Measurements from ENCODE around the gene CALML3.
A peak's percentile ranks its signal among the peaks of the same experiment; 100 is the strongest.

The CALML3 gene

GRCh38 chr10:5567477-5567876 lies 42.7 kb downstream of the CALML3 start:
- DNase-seq (ENCODE audit: low read depth) = no peak

DNA sequence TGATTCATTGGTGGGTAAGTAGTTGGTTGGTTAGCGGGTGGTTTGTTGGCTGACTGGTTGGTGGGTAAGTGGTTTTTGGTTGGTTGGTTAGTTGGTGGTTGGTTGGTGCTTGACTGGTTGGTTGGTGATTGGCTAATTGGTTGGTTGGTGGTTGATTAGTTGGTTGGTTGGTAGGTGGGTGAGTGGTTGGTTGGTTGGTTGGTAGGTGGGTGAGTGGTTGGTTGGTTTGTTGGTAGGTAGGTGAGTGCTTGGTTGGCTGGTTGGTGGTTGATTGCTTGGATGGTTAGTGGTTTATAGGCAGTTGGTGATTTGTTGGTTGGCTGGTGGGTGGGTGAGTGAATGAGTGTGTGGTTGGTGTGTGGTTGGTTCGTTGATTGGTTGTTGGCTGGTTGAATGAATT lies 44.2 kb downstream of the CALML3 start:
- no peak for DNase-seq (ENCODE audit: low read depth)

DNA sequence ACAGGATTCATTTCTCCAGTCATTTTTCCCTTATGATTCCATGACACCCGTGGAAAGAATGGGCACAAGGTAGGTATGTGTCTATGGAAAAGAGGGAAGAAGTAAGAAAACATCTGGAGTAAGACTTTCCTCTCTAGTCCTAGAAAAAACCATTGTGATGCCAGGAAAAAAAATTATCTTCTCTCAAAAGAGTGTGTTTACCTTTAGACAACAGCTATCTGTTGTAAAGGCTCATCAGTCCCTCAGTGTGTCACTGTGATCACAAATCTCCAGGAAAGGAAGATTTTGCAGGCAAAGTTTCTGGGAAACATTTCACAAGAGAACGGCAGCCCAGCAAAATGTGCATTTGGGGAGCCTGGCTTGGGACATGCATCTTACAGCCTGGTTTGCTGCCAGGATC lies 44.8 kb downstream of the CALML3 start:
- DNase-seq (ENCODE audit: low read depth) = no peak

DNA sequence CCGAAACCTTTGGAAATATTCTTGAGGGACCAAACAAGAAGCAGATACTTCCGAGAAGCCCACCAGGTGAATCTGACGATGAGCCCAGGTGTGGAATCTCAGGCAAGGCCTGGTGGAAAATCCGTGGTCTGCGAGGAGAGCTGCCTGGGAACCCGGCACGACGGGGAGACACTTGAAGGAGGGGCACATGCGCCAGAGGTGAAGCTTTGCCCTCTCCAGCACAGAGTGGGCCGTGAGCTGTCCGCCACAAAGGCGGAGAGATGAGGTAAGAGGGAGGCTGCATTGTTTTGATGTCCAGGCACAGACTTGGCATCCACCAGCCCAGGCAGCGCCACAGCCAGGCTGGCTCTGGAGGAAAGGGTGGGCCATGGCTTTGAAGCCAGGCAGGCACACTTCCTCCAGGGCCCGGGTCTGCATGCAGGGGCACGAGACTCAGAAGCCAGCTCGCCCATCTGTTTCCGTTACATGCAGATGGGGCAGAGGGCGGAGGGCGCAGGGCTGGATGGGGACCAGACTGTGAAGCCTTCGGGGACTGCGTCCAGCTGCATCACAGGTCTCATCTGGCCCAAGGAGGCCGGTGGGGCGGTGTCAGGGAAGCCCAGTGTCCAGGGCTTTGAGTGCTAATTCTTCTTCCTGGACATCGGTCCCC lies 45.4 kb downstream of the CALML3 start:
- no peak for DNase-seq (ENCODE audit: low read depth)

DNA sequence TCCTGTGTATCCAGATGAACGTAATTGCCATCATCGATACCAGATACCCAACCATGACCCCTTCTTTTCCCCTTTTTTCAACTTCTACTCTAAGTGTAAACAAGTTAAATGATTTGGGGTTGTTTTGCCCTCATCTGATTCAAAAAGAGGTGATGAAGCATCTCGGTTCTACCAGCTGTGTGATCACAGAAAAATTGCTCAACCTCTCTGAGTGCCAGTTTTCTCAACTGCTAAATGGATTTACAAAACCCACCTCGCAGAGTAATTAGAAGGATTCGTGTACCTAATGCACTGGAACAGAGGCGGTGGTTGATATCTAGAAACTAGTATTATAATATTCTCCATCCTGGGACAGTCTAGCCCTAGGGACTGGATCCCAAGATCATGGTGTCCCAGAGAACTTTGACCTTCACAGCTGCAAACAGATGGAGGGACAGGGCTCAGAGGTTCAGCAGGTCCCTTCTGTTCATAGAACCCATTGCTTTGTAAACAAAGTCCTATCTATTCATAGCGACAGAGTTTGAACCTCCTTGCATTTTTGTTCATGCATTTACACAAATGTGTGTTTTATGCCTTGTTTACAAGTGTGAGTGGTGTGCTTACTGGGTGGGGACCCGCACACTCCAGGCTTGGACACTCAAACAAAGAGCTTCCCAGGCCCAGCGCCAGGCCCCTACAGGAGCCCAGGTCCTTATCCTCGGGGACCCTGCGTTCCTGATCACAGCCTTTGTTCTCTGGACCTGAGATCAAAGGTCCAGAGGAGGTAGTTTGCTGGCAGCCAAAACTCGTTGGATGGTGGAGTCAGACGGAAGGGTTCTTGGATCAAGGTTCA lies 46.4 kb downstream of the CALML3 start:
- DNase-seq (ENCODE audit: low read depth) = no peak

DNA sequence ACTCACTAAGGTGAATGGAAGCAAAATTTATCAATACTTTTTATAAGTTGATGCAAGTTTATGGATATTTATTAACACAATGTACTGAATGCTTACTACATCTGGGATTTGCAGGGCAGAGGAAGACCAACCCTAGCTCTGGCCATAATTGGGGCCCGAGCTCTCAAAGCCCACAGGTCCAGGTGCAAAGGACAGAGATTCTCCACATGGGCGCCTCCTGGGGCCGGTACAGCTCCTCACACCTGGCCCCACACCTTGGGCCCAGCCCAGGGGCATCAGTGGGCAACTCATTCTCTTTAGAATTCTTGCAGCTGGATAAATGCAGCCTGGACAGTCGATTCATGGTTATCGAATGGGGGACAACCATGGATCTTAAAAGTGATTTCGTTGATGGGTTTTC lies 47.1 kb downstream of the CALML3 start:
- no peak for DNase-seq (ENCODE audit: low read depth)

- DNase-seq (ENCODE audit: low read depth) = no peak
These were observed 48.7 kb downstream of the CALML3 start for GRCh38 chr10:5573319-5573950.

DNA sequence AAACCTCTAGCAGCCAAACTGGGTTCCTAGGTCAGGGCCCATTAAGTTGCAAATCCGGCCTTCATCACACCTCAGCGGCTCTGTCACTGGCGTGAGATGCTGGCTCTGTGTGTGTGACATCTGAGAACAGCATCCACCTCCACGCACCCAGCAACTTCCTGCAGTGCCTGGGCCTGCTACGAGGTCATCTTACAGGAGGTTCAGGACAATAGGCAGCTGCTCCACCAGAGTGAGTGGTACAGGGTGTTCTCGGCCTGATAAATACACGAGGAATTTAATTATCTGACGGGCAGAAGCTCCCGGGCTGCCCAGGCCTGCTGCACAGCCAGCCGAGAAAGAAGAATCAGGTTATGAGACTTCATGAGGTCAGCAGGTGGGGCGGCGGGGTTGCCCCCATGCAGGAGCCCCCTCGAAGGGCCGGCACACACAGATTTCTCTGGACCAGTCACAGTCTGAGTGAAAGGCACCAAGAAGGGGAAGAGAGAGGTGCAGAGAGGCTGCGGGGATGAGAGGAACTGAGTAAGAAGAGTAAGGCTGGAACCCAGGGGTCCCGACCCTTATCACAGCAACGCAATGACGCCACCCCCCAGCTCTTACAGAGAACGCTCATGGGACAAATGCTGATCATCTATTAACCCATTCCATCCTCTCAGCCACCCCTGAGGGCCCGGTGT lies 49.3 kb downstream of the CALML3 start:
- DNase-seq (ENCODE audit: low read depth) = no peak

DNA sequence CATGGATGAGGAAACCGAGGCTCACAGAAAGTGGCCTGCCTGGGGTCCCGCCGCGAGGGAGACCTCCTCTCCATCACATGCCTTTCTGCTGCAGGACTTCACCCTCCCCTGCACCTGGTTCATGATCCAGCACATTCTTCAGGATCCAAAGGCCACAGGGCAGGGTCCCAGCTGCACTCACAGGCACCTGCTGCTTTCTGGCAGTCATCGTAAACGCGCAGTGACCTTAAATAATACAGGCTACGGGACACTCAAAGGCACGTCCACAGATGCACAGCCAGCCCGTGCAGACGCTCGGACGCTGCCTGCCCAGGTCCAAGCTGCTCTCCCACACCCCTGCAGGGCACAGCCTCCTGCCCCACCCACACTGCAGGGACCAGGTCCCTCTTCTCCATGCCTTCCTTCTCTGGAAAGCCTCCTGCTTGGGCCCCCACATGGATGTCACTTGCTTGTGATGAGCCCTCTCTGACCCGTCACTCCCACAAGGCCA lies 49.9 kb downstream of the CALML3 start:
- DNase-seq (ENCODE audit: low read depth) = no peak

- no peak for DNase-seq (ENCODE audit: low read depth)
These were observed 50.4 kb downstream of the CALML3 start for GRCh38 chr10:5575144-5575481.

DNA sequence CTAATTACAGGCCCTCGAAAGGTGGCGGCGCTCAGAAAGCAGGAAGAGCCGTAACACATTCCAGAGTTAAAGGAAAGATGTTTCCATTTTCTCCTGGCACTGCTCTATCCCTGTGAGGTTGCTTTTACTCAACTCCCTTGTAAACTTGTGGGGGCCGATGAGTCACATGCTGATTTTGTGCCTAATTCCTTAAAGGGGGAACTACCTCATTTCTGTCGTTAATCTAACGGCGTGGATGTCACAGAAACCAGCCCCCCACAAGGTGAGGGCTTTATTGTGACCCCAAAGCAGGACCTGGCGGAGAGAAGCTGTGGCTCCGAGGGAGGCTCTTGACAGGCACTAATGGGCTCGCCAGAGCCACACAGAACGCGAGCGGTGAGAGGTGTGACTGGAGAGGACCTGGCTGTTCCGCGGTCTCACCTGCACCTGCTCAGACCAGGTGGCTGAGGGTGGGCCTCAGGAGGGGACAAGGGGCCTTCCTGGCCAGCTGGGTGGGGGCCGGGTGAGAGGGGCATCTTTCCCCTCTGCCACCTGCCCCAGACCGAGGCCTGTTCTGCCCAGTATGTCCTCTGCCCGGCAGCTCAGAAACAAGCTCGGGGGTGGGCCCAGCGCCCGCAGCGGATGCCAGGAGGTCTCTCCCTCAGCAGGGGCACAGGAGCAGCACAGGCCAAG lies 50.9 kb downstream of the CALML3 start:
- peak; percentile 53 for DNase-seq (ENCODE audit: low read depth)

DNA sequence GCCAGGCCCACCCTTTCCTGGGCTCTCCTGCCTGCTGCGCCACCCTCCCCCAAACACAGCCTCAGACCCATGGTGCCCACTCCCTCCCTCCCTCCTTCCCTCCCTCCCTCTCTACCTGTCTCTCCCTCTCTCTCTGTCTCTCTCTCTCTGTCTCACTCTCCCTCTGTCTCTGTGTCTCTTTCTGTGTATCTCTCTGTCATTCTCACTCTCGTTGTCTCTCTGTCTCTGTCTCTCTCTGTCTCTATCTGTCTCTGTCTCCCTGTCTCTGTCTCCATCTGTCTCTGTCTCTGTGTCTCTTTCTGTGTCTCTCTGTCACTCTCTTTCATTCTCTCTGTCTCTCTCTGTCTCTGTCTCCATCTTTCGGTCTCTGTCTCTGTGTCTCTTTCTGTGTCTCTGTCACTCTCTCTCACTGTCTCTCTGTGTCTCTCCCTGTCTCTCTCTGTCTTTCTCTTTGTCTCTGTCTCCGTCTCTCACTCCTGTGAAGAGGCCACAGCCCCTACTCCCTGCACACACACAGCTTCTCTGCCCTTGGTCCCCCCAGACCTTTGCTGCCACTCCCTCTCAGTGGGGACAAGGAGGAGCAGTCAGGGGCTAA lies 51.5 kb downstream of the CALML3 start:
- no peak for DNase-seq (ENCODE audit: low read depth)

Data from stromal cell of bone marrow (primary cell).